ENCODE results near the gene GLRA1. TPM values are rescaled to one million over a fixed set of nuclear protein-coding genes. Genes with fewer than 3 reads are reported as not detected.

GLRA1 gene
- total RNA-seq, 1 experiment from 2014 or later: not detected

GRCh38 chr5:151958111-151958510 is 33.5 kb upstream of the GLRA1 start:
- ChIA-PET POLR2A (no interaction called here), CTCF (no interaction called here), RAD21 (ENCODE audit: low non-redundant PET in 1 of 2, low total read pairs in 2 of 2, uncharacterized antibody in 2 of 2, unreplicated experiment in 2 of 2) (no interaction called here)
- Histone ChIP-seq H2AFZ (ENCODE audit: low read depth, low read length, poor library complexity, severe bottlenecking) (no peak overlapping the region), H3K4me2 (ENCODE audit: low read length) (no peak overlapping the region), H3K9me2 (ENCODE audit: insufficient read depth) (no peaks in the 10 kb centered on the region), H3K9ac (ENCODE audit: low read length) (no peak overlapping the region), H3K79me2 (ENCODE audit: insufficient read depth, low read length) (no peaks in the 10 kb centered on the region), H3K4me3 (replicated peaks in 1 of 2; ENCODE audit: low read depth in 1 of 2, low read length in 2 of 2) (no peak overlapping the region), H3K27ac (ENCODE audit: low read depth, low read length) (no peak overlapping the region), H4K20me1 (ENCODE audit: insufficient read depth) (no peaks in the 10 kb centered on the region), H3K36me3 (ENCODE audit: control insufficient read depth in 1 of 2, insufficient read depth in 2 of 2, low read length in 2 of 2) (no peaks in the 10 kb centered on the region), H3K9me3 (ENCODE audit: control insufficient read depth in 1 of 2, insufficient read depth in 1 of 2, low read depth in 1 of 2, low read length in 2 of 2) (no peaks in the 10 kb centered on the region), H3K4me1 (ENCODE audit: control insufficient read depth in 1 of 2, insufficient read depth in 2 of 2, low read length in 2 of 2) (no peaks in the 10 kb centered on the region), H3K27me3 (ENCODE audit: insufficient read depth, low read length) (peaks cover 68% of the 10 kb centered on the region)
- intact Hi-C loops (cut with micrococcal nuclease): no loop called here
- BruUV-seq (replicated peaks): no TSS peak
- no peak for DNase-seq (ENCODE audit: low read depth, low spot score)
- TF ChIP-seq JUND (IDR thresholded peaks at IDR 0.05) (no peak), EZH2 (IDR thresholded peaks at IDR 0.05) (no peak), REST (IDR thresholded peaks at IDR 0.05; ENCODE audit: low read depth) (no peak), ZFX (IDR thresholded peaks at IDR 0.05) (no peak), YY1 (IDR thresholded peaks at IDR 0.05; ENCODE audit: extremely low read depth, insufficient replicate concordance, low read depth, low read length) (no peak), ELF1 (IDR thresholded peaks at IDR 0.05; ENCODE audit: borderline replicate concordance, low read depth) (no peak), POLR2AphosphoS5 (IDR thresholded peaks at IDR 0.05; ENCODE audit: low read depth, low read length) (no peak), RAD21 (IDR thresholded peaks at IDR 0.05; ENCODE audit: low read depth) (no peak), POLR2A (IDR thresholded peaks at IDR 0.05; ENCODE audit: borderline replicate concordance, extremely low read depth, insufficient read depth, insufficient read length) (no peak), CEBPB (IDR thresholded peaks at IDR 0.05; ENCODE audit: low read depth) (no peak), FOSL1 (IDR thresholded peaks at IDR 0.05; ENCODE audit: low read depth) (no peak), SIN3A (IDR thresholded peaks at IDR 0.05; ENCODE audit: low read depth) (no peak), ZNF274 (IDR thresholded peaks at IDR 0.05; ENCODE audit: low read depth, low read length) (no peak), TCF7L2 (IDR thresholded peaks at IDR 0.05; ENCODE audit: borderline replicate concordance, extremely low read depth, insufficient read depth, insufficient read length) (no peak), CTCF (IDR thresholded peaks at IDR 0.05 in 2 of 3, conservative IDR thresholded peaks at IDR 0.05 in 1 of 3; ENCODE audit: borderline replicate concordance in 1 of 3, insufficient read depth in 1 of 3, low read depth in 2 of 3, low read length in 2 of 3) (no peak), SRF (IDR thresholded peaks at IDR 0.05; ENCODE audit: low read depth) (no peak)
- TF ChIP-seq, protein P1, sequence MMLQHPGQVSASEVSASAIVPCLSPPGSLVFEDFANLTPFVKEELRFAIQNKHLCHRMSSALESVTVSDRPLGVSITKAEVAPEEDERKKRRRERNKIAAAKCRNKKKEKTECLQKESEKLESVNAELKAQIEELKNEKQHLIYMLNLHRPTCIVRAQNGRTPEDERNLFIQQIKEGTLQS (IDR thresholded peaks at IDR 0.05): no peak
- no peak for ATAC-seq
